COR-L47 (cell line): ENCODE results near the gene PEDS1.
"Not testable (repeated sequence)": the region's sequence is repeated elsewhere in the genome, so short reads cannot be mapped to it uniquely, and the experiment has no call there.

Experiments
- DNase-seq: peaks from one replicate; lab custom pipeline; 2025; lab: John Stamatoyannopoulos, UW

PEDS1 gene

GRCh38 chr20:50135157-50135556 is 18.4 kb downstream of the PEDS1 start:
- not testable (repeated sequence) for DNase-seq

- no peak for DNase-seq
Measured at GRCh38 chr20:50133474-50134217, 19.9 kb downstream of the PEDS1 start.

GRCh38 chr20:50133041-50133440 is 20.5 kb downstream of the PEDS1 start:
- no peak for DNase-seq

- no peak for DNase-seq
Measured at GRCh38 chr20:50130995-50131394, 22.5 kb downstream of the PEDS1 start.

- DNase-seq, result no peak
Measured at GRCh38 chr20:50130356-50130723, 23.2 kb downstream of the PEDS1 start.

GRCh38 chr20:50129662-50130355 is 23.7 kb downstream of the PEDS1 start:
- DNase-seq, result no peak

- DNase-seq, result no peak
Measured at GRCh38 chr20:50128520-50128905, 25.0 kb downstream of the PEDS1 start.

GRCh38 chr20:50127587-50128519 is 25.7 kb downstream of the PEDS1 start:
- no peak for DNase-seq

GRCh38 chr20:50126662-50127061 is 26.9 kb downstream of the PEDS1 start:
- no peak for DNase-seq

- no peak for DNase-seq
Measured at GRCh38 chr20:50125279-50125678, 28.2 kb downstream of the PEDS1 start.

- no peak for DNase-seq
Measured at GRCh38 chr20:50124496-50124895, 29.0 kb downstream of the PEDS1 start.

GRCh38 chr20:50123418-50123817 is 30.1 kb downstream of the PEDS1 start:
- no peak for DNase-seq

GRCh38 chr20:50122763-50123162 is 30.8 kb downstream of the PEDS1 start:
- no peak for DNase-seq

GRCh38 chr20:50121858-50122271 is 31.7 kb downstream of the PEDS1 start:
- DNase-seq, result no peak

GRCh38 chr20:50120935-50121693 is 32.4 kb downstream of the PEDS1 start:
- peak; percentile 59 for DNase-seq

- no peak for DNase-seq
Measured at GRCh38 chr20:50118203-50118602, 35.3 kb downstream of the PEDS1 start.

GRCh38 chr20:50116368-50116999 is 37.0 kb downstream of the PEDS1 start:
- DNase-seq, result no peak

GRCh38 chr20:50115591-50116367 is 37.7 kb downstream of the PEDS1 start:
- DNase-seq, result peak; percentile 92

GRCh38 chr20:50115041-50115512 is 38.4 kb downstream of the PEDS1 start:
- no peak for DNase-seq
